Activated naive CD8-positive, alpha-beta T cell (primary cell): ENCODE data around the gene MRPL38.
"Not testable (repeated sequence)": the region's sequence is repeated elsewhere in the genome, so short reads cannot be mapped to it uniquely, and the experiment has no call there.

Experiments used
- H3K27ac Mint-ChIP-seq: one replicate; pipeline ENCODE4 v1.8.0; 2021; ENCODE audit warnings: mixed read lengths
- H3K27me3 Mint-ChIP-seq: one replicate; pipeline ENCODE4 v1.8.0; 2021; ENCODE audit warnings: mixed read lengths
- H3K36me3 Mint-ChIP-seq: one replicate; pipeline ENCODE4 v1.8.0; 2021; ENCODE audit warnings: mixed read lengths
- H3K4me1 Mint-ChIP-seq: one replicate; pipeline ENCODE4 v1.8.0; 2021; ENCODE audit warnings: low read depth, mixed read lengths
- H3K4me3 Mint-ChIP-seq: one replicate; pipeline ENCODE4 v1.8.0; 2021; ENCODE audit warnings: mild to moderate bottlenecking, mixed read lengths
- H3K9me3 Mint-ChIP-seq: one replicate; pipeline ENCODE4 v1.8.0; 2021; ENCODE audit warnings: low read depth, mixed read lengths

The MRPL38 gene

DNA sequence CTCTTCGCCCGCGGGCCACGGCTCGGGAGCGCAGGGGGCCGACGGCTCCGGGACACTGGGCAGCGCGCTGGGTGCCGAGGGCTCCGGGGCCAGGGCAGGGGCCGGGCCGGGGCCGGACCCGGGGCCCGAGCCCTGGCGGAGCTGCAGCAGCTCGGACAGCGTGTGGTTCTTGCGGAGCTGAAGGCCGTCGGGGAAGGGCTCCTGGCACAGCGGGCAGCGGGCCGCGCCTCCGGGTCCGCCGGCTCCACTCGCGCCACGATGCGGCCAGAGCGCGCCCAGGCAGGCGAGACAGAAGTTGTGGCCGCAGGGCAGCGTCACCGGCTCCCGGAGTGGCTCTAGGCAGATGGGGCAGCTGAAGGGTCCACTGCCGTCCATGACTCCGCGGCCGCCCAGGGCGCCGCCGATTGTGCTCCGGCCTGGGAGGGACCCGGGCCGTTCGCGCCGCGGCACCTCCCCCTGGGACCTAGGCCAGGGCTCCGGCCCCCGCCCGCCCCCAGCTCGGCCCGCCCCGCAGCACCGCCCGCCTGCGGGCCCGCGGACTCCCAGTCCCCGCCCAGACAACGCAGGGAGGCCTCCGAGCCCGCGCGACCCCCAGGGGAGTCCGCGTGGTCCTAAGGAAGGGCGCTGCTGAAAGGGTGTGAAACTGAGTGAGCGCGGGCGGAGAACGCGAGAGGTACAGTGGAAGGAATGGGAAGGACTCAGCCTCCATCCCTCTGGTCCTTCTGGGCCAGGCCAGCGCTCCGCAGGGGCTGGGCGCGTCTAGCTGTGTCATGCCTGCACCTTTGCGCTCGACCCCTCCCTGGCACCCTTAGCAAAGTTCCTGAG is 26.3 kb downstream of the MRPL38 start, which contains the start of gene TRIM47:
Gene TRIM47, minus strand, starts transcription at position 408 of the 825 bp plus-strand sequence. Its CDS starts 33 bp downstream, at position 375.
- H3K27me3 Mint-ChIP-seq, result no peaks in the 10 kb centered on the region

DNA sequence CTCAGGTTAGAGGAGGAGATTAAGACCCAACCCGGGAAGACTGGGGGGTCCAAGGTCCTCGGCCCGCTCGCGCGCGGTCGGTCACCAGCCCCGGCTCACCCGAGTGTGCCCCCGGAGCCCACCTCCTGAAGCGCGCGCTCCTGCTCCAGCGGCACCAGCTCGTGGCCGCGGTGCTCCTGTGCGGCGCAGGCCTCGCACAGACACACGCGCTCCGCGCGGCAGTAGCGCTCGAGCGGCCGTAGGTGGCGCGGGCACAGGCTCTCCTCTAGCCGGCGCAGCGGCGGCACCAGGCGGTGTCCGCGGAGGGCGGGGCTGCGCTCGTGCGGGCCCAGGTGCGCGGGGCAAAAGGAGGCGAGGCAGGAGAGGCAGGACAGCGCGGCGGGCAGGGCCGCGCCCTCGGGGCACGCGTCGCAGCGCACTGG is 26.9 kb downstream of the MRPL38 start:
- peak overlapping the region; percentile 91 for H3K4me3 Mint-ChIP-seq
- H3K27me3 Mint-ChIP-seq, result no peaks in the 10 kb centered on the region
- peak overlapping the region; percentile 94 for H3K27ac Mint-ChIP-seq
- no peaks in the 10 kb centered on the region for H3K9me3 Mint-ChIP-seq
- H3K36me3 Mint-ChIP-seq, result no peaks in the 10 kb centered on the region
- H3K4me1 Mint-ChIP-seq, result peaks cover 48% of the 10 kb centered on the region

More for the DNA sequence above, 26.3 kb downstream of the MRPL38 start, which contains the start of gene TRIM47:
- Mint-ChIP-seq H3K9me3 (no peaks in the 10 kb centered on the region), H3K36me3 (no peaks in the 10 kb centered on the region), H3K27ac (peak within 1 kb of the TSS; percentile 94), H3K4me3 (peak within 1 kb of the TSS; percentile 91), H3K4me1 (peaks cover 46% of the 10 kb centered on the region)

DNA sequence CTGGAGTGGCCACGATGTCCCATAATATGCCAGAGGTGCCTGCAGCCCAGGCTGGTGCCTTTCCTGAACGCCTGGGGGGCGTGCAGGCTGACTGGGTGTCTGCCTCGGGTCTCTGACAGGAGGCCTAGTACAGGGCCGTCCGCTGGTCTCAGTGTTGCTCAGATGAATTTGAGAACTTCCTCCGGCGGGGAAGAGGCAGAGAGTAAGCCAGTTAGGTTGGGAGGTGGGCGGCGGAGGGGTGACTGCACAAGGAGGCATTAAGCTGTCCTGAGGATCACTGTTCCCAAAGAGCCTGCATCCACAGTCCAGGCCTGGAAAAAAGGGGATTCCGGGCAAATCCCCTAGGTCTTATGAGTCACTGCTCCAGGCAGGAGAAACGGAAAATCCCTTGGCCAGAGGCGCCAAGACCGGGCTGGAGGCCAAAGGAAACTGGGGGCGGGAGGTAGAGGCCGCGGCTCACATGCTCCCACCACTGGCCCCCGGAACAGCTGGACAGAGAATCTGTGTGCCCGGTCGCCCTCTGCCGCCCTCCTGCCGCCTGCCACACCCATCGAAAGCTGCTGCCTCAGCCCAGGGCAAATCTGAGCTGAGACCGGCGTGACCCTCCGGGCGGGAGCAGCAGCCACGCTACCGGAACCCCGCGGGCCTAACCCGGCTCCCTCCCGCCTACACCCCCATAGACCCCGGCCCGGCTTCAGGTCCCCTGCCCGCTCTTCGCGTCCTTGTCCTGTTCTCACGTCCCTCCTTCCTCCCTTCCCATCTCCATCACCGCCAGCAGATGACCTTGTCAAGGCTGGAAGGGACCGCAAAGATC is 27.5 kb downstream of the MRPL38 start:
- Mint-ChIP-seq H3K4me1 (peaks cover 48% of the 10 kb centered on the region), H3K4me3 (peak overlapping the region; percentile 91), H3K27me3 (no peaks in the 10 kb centered on the region), H3K36me3 (no peaks in the 10 kb centered on the region), H3K9me3 (no peaks in the 10 kb centered on the region), H3K27ac (peak overlapping the region; percentile 94)

DNA sequence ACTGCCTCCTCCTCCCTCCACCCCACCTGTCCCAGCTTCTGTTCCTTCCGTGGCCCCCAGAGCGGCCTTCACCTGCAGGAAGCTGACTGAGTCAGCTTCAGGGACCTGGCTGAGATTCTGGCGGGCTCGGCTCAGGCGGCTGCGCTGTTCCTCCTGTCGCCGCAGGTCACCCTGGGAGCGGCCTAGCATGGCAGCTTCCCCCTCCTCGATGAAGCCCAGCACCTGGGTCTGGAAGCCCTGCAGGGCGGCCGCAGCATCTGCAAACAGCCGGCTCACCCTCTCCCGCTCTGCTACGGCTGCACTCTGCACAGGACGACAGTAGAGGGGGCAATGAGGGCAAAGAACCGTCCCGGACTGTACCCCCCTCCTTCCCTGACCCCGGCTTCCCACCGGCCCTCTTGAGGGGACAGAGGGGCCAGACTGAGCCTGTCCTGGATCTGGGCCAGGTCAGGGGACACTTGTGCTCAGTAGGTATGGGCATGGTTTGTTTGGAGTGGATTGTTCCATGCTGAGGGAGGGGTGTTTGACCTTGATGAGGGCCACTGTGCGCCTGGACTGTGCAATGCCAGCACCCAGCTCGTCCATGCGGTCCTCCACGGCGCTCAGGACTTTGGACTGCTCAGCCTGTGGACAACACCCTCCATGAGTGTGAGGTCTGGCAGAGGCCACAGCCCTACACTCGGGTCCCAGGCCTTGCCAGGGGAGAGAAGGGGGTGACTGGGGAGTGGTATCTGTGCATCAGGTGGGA is 28.3 kb downstream of the MRPL38 start:
- Mint-ChIP-seq H3K27me3 (no peaks in the 10 kb centered on the region), H3K27ac (peak overlapping the region; percentile 94), H3K4me3 (peak overlapping the region; percentile 91), H3K4me1 (peaks cover 40% of the 10 kb centered on the region), H3K9me3 (no peaks in the 10 kb centered on the region), H3K36me3 (no peaks in the 10 kb centered on the region)

DNA sequence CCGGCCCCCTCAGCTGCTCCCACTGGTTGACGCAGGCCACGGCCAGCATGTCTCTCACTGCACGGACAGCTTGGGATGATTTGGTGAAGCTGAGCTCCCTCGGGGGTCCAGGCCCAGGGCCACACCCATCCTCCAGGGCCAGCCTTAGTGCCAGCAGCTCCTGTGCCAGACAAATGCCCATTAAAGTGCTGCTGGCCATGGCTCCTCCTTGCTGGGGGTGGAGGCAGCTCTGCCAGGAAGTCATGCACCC is 28.8 kb downstream of the MRPL38 start:
- no peaks in the 10 kb centered on the region for H3K36me3 Mint-ChIP-seq
- peaks cover 40% of the 10 kb centered on the region for H3K4me1 Mint-ChIP-seq

DNA sequence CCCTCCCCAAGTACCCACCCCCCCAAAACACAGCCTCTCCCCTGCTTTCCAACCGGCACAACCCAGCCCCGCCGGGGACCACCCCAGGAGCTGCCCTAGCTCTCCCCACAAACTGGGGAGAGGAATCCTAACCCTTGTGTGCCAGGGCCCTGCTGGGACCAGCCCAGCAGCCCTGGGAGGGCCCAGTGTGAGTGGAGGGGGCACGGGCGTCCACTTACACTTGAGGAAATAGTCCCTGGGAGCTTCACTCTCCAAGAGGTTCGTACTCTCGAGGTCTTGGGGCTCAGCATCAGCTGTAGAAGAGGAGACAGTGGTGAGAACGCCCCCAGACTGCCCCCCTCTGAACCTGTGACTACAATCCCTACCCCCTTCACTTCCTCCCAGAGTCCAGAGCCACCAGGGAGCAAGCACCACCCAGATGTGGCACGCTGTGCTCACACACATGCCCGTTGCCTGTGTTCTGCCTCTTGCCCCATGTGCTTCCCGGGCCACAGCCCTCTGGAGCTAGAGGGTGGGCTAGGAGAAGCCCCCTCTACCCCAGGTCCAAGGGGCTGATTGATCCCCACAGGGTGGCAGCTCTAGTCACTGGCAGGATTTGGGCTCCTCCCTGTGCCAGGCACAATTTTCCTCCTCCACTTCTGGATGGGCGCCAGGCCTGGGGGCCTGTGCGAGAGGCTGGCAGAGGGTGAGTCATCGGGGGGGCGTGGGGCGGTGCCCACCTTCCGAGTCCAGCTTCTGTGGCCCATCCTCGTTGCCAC is 29.3 kb downstream of the MRPL38 start:
- Mint-ChIP-seq H3K4me3 (peak overlapping the region; percentile 91), H3K27ac (peak overlapping the region; percentile 94), H3K4me1 (peaks cover 42% of the 10 kb centered on the region), H3K9me3 (no peaks in the 10 kb centered on the region), H3K27me3 (no peaks in the 10 kb centered on the region), H3K36me3 (no peaks in the 10 kb centered on the region)

More for the DNA sequence above, 28.8 kb downstream of the MRPL38 start:
- H3K27me3 Mint-ChIP-seq, result no peaks in the 10 kb centered on the region
- H3K4me3 Mint-ChIP-seq, result peak overlapping the region; percentile 91
- no peaks in the 10 kb centered on the region for H3K9me3 Mint-ChIP-seq
- H3K27ac Mint-ChIP-seq, result peak overlapping the region; percentile 94

DNA sequence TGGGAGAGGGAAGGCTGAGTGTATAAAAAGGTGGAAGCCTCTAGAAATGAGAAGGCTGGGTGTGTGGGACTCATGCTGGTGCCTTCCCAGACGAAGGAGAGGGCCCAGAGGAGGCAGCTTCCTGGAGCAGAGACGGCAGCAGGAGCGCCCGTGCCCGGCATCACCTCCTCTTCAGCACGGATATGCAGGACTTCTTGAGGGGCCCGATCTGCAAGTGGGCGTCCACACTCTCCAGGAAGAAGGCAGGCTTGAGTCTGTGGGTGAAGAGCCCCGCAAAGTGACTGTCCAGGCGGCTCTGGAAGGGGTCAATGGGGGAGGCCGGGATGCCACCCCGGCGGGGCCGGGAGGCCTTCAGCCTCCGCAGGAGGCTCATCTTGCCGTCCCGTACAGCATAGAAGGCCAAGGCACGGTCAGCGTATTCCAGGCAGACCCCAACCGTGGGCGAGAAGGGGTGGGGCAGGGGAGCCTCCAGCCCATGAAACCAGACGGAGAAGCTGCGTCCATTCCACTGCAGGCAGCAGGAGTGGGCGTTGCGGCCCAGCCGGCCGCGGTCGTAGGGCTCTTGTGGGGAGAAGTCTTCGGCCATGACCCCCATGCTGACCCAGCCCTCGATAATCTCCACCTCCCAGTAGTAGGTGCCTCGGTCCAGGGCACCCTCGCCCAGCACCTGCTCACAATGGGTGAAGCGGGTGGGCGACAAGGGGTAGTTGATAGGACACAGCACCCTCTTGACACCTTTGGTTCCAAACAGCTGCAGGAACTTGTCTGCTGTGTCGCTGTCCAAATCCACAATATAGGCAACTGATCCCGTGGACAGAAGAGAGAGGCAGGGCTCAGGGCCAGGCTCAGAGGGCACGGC is 30.1 kb downstream of the MRPL38 start:
- H3K4me3 Mint-ChIP-seq, result no peak overlapping the region
- no peaks in the 10 kb centered on the region for H3K9me3 Mint-ChIP-seq
- H3K27me3 Mint-ChIP-seq, result no peaks in the 10 kb centered on the region
- H3K36me3 Mint-ChIP-seq, result no peaks in the 10 kb centered on the region
- no peak overlapping the region for H3K27ac Mint-ChIP-seq
- peaks cover 42% of the 10 kb centered on the region for H3K4me1 Mint-ChIP-seq

DNA sequence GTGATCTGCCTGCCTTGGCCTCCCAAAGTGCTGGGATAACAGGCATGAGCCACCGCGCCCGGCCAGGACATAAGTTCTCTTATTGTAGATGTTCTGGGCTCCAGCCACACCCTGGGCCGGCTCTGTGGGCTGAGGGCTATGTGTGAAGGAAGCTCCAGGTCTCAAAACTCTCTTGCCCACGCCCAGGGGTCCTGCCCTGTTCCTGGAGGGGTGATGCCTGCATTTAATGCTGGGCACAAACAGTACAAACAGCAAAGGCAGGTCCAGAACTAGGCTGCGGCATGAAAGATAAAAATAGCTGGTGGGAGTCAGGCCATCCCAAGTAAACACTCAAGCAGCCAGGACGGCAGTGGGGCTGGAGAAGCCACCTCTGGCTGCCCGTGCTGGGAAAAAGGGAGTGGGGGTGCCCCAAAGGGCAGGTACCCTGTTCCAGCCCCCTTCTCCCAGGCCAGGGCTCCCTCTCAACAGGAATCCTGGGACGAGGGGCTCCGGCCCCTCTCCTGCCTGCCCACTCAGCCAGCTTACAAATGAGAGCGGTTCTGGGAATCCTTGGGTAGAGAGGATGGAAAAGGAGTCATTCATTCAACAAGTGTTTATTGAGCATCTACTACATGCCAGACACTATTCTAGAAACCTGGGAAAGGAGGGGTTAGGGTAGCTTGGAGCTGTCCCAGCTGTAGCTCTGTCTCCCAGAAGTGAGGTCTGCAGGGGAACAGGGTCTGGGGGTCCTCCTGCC is 30.9 kb downstream of the MRPL38 start:
- H3K9me3 Mint-ChIP-seq, result no peaks in the 10 kb centered on the region
- no peak overlapping the region for H3K4me3 Mint-ChIP-seq
- peaks cover 41% of the 10 kb centered on the region for H3K4me1 Mint-ChIP-seq
- peak overlapping the region; percentile 16 for H3K27ac Mint-ChIP-seq
- no peaks in the 10 kb centered on the region for H3K36me3 Mint-ChIP-seq
- H3K27me3 Mint-ChIP-seq, result no peaks in the 10 kb centered on the region

DNA sequence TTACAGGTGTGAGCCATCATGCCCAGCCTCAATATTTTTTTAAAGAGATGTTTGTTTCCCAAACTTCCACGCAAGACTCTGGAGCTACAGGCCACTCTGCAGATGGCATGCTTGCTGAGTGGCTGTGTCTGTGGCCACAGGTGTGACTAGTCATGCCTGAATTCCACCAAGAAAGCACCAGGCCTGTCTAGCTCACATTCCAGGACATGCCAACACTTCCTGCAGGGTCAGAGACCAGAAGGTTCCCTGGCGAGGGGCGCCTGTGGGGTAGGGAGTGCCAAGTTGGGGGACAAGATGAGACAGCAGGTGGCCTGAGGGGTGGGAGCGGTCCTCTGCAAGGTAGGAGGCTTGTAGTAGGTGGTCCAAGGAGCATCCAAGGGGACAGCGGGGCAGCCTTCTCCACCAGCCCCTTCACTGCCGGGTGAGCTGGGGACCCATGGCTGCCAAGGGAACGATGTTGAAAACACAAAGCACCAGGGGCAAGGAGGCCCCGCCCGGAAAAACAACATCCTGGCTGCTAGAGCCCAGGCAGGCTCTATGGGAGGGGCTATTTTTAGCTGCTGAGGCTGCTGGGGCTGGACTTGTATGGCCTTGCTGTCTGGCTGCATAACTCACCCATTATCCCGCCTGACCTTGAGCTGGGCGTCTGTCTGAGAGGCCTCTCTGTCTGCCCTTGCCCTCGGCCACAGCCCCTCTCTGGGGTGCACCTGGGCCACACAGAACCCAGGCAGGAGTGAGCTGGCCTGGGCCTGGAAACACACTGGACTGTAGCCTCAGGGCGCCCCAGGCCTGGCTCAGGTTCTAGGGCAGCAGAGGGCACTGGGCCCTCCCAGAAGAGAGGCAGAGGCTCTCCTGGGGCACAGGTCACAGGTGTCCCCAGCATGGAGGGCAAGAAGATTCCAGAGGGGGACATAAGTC is 32.0 kb downstream of the MRPL38 start:
- Mint-ChIP-seq H3K27ac (no peak overlapping the region), H3K4me1 (peaks cover 39% of the 10 kb centered on the region), H3K27me3 (no peaks in the 10 kb centered on the region), H3K4me3 (no peak overlapping the region), H3K9me3 (no peaks in the 10 kb centered on the region), H3K36me3 (no peaks in the 10 kb centered on the region)

DNA sequence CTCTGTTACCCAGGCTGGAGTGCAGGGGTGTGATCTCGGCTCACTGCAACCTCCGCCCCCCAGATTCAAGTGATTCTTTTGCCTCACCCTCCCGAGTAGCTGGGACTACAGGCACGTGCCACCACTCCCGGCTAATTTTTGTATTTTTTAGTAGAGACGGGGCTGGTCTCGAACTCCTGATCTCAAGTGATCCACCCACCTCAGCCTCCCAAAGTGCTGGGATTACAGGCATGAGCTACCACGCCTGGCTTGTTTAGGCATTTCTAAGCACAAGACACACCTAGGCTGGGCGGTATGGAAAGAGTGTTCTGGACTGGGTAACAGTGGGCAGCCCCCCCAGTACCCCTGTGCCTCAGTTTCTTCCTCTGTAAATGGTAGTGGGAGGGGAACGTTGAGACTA is 34.5 kb downstream of the MRPL38 start:
- not testable (repeated sequence) for H3K4me3 Mint-ChIP-seq, H3K27me3 Mint-ChIP-seq, H3K9me3 Mint-ChIP-seq, H3K27ac Mint-ChIP-seq, H3K36me3 Mint-ChIP-seq
- H3K4me1 Mint-ChIP-seq, result peaks cover 20% of the 10 kb centered on the region

DNA sequence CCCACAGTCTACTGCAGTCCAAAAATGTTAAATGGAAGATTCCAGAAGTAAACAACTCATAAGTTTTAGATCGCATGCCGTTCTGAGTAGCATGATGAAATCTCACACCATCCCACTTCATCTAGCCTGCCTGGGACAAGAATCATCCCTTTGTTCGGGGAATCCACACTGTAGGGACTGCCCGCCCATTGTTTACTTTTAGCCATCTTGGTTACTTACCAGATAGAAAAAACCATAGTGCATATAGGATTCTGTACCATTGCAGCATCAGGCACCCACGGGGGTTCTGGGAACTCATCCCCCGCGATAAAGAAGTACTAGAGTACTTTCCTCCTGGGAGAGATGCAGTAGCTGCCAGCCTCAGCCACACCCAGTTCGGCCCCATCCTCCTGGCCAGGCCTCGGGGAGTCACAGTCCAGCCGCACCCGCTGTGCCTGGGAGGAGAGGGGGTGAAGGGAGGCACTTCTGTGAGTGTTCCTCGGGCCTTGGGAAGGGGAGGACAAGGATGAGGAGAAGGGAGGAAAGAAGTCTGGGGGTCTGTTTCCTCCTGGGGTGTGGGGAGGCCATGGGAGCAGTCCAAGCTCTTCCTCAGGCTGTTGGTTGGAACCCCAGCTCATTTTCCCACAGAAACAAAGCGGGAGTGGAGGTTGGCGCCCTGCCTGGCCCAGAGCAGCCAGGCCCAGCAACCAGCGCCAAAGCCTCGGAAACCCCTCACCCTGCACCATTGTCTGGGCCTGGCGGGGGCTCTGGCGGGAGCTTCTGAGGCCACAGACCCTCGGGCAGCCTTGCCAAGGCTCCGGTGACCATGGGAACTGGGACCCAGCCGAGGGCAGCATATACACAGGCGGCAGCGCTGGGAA is 35.2 kb downstream of the MRPL38 start:
- no peak overlapping the region for H3K27ac Mint-ChIP-seq
- H3K36me3 Mint-ChIP-seq, result no peaks in the 10 kb centered on the region
- peaks cover 23% of the 10 kb centered on the region for H3K4me1 Mint-ChIP-seq
- no peaks in the 10 kb centered on the region for H3K27me3 Mint-ChIP-seq
- H3K4me3 Mint-ChIP-seq, result no peak overlapping the region
- H3K9me3 Mint-ChIP-seq, result no peaks in the 10 kb centered on the region
